ENCODE results near the gene TRIM14.

TRIM14 gene

GRCh38 chr9:98074115-98074990 lies 44.7 kb downstream of the TRIM14 start:
- TF ChIP-seq, protein P1, sequence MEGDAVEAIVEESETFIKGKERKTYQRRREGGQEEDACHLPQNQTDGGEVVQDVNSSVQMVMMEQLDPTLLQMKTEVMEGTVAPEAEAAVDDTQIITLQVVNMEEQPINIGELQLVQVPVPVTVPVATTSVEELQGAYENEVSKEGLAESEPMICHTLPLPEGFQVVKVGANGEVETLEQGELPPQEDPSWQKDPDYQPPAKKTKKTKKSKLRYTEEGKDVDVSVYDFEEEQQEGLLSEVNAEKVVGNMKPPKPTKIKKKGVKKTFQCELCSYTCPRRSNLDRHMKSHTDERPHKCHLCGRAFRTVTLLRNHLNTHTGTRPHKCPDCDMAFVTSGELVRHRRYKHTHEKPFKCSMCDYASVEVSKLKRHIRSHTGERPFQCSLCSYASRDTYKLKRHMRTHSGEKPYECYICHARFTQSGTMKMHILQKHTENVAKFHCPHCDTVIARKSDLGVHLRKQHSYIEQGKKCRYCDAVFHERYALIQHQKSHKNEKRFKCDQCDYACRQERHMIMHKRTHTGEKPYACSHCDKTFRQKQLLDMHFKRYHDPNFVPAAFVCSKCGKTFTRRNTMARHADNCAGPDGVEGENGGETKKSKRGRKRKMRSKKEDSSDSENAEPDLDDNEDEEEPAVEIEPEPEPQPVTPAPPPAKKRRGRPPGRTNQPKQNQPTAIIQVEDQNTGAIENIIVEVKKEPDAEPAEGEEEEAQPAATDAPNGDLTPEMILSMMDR (conservative IDR thresholded peaks at IDR 0.05): peak; percentile 97
- peak overlapping the region; percentile 92 for H3K27ac ChIP-seq

DNA sequence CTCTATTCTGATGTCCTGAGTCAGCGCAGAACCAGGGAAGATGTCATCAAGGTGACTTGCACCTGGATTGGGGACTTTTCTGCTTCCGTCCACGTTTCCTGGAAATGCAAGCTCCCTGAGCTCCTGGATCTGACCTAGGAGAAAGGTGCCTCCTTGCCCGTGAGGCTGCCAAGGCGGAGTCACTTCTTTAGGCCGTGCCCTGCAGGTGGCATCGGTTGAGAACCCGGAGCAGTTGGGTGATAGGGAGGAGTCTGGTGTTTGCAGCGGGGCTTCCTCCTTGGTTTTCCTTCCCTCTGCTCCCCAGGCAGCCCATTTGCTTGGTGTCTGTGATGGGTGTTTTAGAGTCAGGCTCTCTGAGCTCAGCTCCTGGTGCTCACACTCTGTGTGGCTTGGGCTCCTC lies 47.3 kb downstream of the TRIM14 start:
- TF ChIP-seq, protein P1 (conservative IDR thresholded peaks at IDR 0.05): no peak
- peak overlapping the region; percentile 92 for H3K27ac ChIP-seq

DNA sequence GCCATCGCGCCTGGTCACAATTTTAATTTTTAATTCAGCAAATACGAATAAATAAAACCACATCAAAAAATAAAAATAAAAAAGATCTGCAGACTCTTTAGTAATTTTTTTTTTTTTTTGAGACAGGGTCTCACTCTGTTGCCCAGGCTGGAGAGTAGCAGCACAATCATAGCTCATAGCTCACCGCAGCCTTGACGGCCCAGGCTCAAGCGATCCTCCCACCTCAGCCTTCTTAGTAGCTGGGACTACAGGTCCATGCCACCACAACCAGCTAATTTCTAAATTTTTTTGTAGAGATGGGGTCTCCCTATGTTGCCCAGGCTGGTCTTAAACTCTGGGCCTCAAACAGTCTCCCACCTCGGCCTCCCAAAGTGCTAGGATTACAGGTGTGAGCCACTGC lies 48.3 kb downstream of the TRIM14 start:
- peak overlapping the region; percentile 92 for H3K27ac ChIP-seq
- TF ChIP-seq, protein P1 (conservative IDR thresholded peaks at IDR 0.05): no peak

DNA sequence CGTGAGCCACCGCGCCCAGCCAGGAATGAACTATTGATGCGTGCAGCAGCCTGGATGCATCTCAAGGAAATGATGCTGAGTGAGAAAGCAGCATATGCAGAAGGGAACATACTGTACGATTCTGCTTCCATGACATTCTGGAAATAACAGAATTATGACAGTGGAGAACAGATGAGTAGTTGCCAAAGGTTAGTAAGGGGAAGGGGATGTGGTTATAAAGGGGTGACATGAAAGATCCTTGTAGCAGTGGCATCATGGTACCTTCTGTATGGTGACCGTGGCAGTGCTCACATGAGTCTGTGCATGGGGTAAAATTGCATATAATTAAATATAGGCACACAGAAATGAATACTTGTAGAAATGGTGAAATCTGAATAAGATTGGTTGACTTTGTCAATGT lies 49.5 kb downstream of the TRIM14 start:
- H3K27ac ChIP-seq: no peak overlapping the region
- TF ChIP-seq, protein P1 (conservative IDR thresholded peaks at IDR 0.05): no peak

DNA sequence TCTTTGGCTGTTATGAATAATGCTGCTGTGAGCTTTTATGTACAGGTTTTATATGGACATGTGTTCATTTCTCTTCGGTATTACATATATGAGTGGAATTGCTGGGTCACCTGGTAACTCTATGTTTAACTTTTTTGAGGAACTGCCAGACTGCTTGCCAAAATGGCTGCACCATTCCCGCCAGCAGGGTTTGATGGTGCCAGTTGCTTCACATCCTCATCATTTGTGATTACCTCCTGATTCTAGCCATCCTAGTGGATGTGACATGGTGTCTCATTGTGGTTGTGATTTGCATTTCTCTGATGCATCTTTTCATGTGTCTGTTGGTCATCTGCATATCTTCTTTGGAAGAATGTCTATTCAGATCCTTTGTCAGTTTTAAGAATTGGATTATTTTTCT lies 51.8 kb downstream of the TRIM14 start:
- TF ChIP-seq, protein P1 (conservative IDR thresholded peaks at IDR 0.05): no peak
- no peak overlapping the region for H3K27ac ChIP-seq

DNA sequence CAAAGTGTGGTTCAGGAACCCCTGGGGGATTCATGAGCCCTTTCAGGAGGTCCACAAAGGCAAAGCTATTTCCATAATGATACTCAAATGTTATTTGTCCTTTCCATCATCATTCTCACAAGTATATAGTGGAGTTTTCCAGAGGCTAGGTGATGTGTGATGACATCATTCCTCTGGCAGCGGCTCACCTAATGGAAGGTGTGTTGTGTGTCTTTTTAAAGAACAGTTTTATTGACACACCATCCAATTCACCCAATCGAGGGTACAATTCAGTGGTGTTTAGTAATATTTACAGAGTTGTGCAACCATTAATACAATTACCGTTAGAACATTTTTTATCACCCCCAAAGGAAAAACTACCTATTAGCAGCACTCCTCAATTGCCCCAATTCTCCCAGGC lies 52.8 kb downstream of the TRIM14 start:
- H3K27ac ChIP-seq: no peak overlapping the region
- TF ChIP-seq, protein P1 (conservative IDR thresholded peaks at IDR 0.05): no peak

DNA sequence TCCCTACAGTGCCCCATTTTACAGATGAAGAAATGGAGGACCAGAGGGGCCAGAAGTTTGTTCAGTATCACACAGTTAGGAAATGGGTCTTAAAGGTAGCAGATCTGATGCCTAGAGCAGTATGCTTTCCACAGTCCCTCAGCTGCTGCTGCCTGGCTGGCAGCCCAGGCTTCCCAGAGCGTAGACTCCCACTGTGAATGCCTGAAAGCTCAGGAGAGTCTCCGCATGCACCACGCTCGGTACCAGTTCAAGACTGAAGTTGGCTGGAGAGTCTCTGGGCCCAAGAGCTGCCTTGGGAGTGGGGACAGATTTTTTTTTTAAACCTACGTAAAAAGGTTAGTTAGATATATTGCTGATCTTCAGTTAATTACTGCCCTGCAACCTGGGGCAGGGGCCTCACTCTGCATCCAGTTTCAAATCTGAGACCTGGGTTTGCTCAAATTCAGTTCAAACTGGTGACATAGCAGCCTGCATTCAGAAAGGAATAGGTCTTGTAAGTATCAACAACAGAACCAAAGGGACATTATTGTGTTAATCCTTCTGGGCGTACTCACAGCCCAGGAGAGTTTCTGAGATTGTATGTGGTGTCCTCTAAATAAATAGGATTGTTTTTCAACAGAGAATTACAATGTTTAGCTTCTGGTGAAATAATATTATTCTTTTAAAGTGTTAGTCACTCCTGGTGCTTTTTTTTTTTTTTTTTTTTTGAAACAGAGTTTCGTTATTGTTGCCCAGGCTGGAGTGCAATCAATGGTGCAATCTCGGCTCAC lies 54.2 kb downstream of the TRIM14 start:
- TF ChIP-seq, protein P1 (conservative IDR thresholded peaks at IDR 0.05): no peak
- no peak overlapping the region for H3K27ac ChIP-seq

All from VCaP (cell line).